KMS-11 (cell line): ENCODE results near the gene YARS2.

Experiments
- H2AFZ ChIP-seq: fragments of 200-600 bp; sonication (generic); 2 replicates; pipeline ENCODE4 v1.6.1; 2016; ENCODE audit warnings: antibody characterized with exemption, mixed run types, low read depth
- H3K27ac ChIP-seq: fragments of 200-600 bp; sonication (generic); 2 replicates; pipeline ENCODE4 v1.6.1; 2016; ENCODE audit warnings: mild to moderate bottlenecking, mixed run types
- H3K27me3 ChIP-seq: fragments of 200-600 bp; sonication (generic); 2 replicates; pipeline ENCODE4 v1.6.1; 2017; ENCODE audit warnings: mild to moderate bottlenecking, low read depth, mixed run types, moderate library complexity; ENCODE audit not compliant: insufficient read depth
- H3K36me3 ChIP-seq: fragments of 200-600 bp; sonication (generic); 2 replicates; pipeline ENCODE4 v1.6.1; 2017; ENCODE audit warnings: mild to moderate bottlenecking, mixed run types; ENCODE audit not compliant: insufficient read depth
- H3K4me1 ChIP-seq: fragments of 200-600 bp; sonication (generic); 2 replicates; pipeline ENCODE4 v1.6.1; 2016; ENCODE audit warnings: mild to moderate bottlenecking, low read depth, mixed run types; ENCODE audit not compliant: poor library complexity, severe bottlenecking
- H3K4me2 ChIP-seq: fragments of 200-600 bp; sonication (generic); 2 replicates; pipeline ENCODE4 v1.7.0; 2016; ENCODE audit warnings: mild to moderate bottlenecking, mixed run types
- H3K4me3 ChIP-seq: fragments of 200-600 bp; sonication (generic); IDR thresholded peaks from 2 replicates; pipeline ENCODE4 v1.6.1; 2017; ENCODE audit warnings: low read depth, low read length, mixed read lengths; ENCODE audit not compliant: insufficient read depth
- H3K79me2 ChIP-seq: fragments of 200-600 bp; sonication (generic); 2 replicates; pipeline ENCODE4 v1.6.1; 2016; ENCODE audit warnings: low read depth, mixed run types; ENCODE audit not compliant: insufficient read depth
- H3K9ac ChIP-seq: fragments of 200-600 bp; sonication (generic); 2 replicates; pipeline ENCODE4 v1.6.1; 2016; ENCODE audit warnings: mild to moderate bottlenecking, mixed run types
- H4K20me1 ChIP-seq: fragments of 200-600 bp; sonication (generic); 2 replicates; pipeline ENCODE4 v1.6.1; 2016; ENCODE audit warnings: mild to moderate bottlenecking, mixed run types; ENCODE audit not compliant: insufficient read depth
- CTCF ChIP-seq: fragments of 200-600 bp; sonication (generic); conservative IDR thresholded peaks from 2 replicates; pipeline ENCODE4 v1.6.1; 2017; ENCODE audit warnings: low read depth, mild to moderate bottlenecking, antibody characterized with exemption, low read length, moderate library complexity, mixed read lengths

The YARS2 gene

GRCh38 chr12:32761716-32762115 is 6.0 kb upstream of the YARS2 start:
- Histone ChIP-seq H2AFZ (no peak overlapping the region), H3K27ac (no peak overlapping the region), H3K4me3 (no peak overlapping the region), H3K9ac (no peak overlapping the region), H3K27me3 (no peaks in the 10 kb centered on the region), H3K4me2 (no peak overlapping the region), H3K79me2 (no peaks in the 10 kb centered on the region), H3K4me1 (peaks cover 12% of the 10 kb centered on the region), H4K20me1 (no peaks in the 10 kb centered on the region), H3K36me3 (no peaks in the 10 kb centered on the region)
- TF ChIP-seq CTCF: no peak

- no peaks in the 10 kb centered on the region; the same call in 1 of the 2 replicates for H3K36me3 ChIP-seq
- H3K4me3 ChIP-seq: no peak overlapping the region
- H3K4me2 ChIP-seq: no peak overlapping the region
- H2AFZ ChIP-seq: no peak overlapping the region
- H3K27me3 ChIP-seq: no peaks in the 10 kb centered on the region
- peaks cover 16% of the 10 kb centered on the region; the same call in 1 of the 2 replicates for H3K79me2 ChIP-seq
- H4K20me1 ChIP-seq: no peaks in the 10 kb centered on the region
- no peak for TF ChIP-seq CTCF
- H3K4me1 ChIP-seq: peaks cover 22% of the 10 kb centered on the region
- no peak overlapping the region for H3K9ac ChIP-seq
- no peak overlapping the region for H3K27ac ChIP-seq
Measured at GRCh38 chr12:32757157-32757556, 1.5 kb upstream of the YARS2 start.

GRCh38 chr12:32756476-32757066 is 874 bp upstream of the YARS2 start:
- peak overlapping the region; percentile 100 for H2AFZ ChIP-seq
- H3K4me2 ChIP-seq: peak overlapping the region; percentile 59
- H3K9ac ChIP-seq: peak overlapping the region; percentile 96; the same call in 1 of the 2 replicates
- peak; percentile 43; the same call in 1 of the 2 replicates for TF ChIP-seq CTCF
- H3K27me3 ChIP-seq: no peaks in the 10 kb centered on the region
- peak overlapping the region; percentile 94; the same call in 1 of the 2 replicates for H3K27ac ChIP-seq
- peaks cover 22% of the 10 kb centered on the region for H3K4me1 ChIP-seq
- H3K4me3 ChIP-seq: no peak overlapping the region
- H3K79me2 ChIP-seq: peaks cover 16% of the 10 kb centered on the region; the same call in 1 of the 2 replicates
- H4K20me1 ChIP-seq: no peaks in the 10 kb centered on the region
- no peaks in the 10 kb centered on the region; the same call in 1 of the 2 replicates for H3K36me3 ChIP-seq

GRCh38 chr12:32755051-32755653 is 545 bp downstream of the YARS2 start:
- peak overlapping the region; percentile 94 for H3K27ac ChIP-seq
- peak overlapping the region; percentile 96 for H3K9ac ChIP-seq
- H3K36me3 ChIP-seq: no peaks in the 10 kb centered on the region; the same call in 1 of the 2 replicates
- no peaks in the 10 kb centered on the region for H4K20me1 ChIP-seq
- peak overlapping the region; percentile 77 for H3K4me3 ChIP-seq
- TF ChIP-seq CTCF: peak; percentile 85
- H3K4me2 ChIP-seq: peak overlapping the region; percentile 97
- peaks cover 16% of the 10 kb centered on the region; the same call in 1 of the 2 replicates for H3K79me2 ChIP-seq
- peak overlapping the region; percentile 100 for H2AFZ ChIP-seq
- peaks cover 22% of the 10 kb centered on the region for H3K4me1 ChIP-seq
- no peaks in the 10 kb centered on the region for H3K27me3 ChIP-seq
